Endodermal cell (in vitro differentiated cells): Measurements from ENCODE around the gene CPNE2. TPM values are rescaled to one million over a fixed set of nuclear protein-coding genes. Genes with fewer than 3 reads are reported as not detected.

Experiments
- DNase-seq: peaks from one replicate; pipeline ENCODE4 v3.0.0-alpha.2; 2017
- H3K27ac ChIP-seq: 2 replicates; pipeline ENCODE4 v1.5.1; 2013; ENCODE audit warnings: mild to moderate bottlenecking, low read depth, low read length, moderate library complexity
- H3K27me3 ChIP-seq: 2 replicates; pipeline ENCODE4 v1.6.1; 2013; ENCODE audit warnings: mild to moderate bottlenecking, low read length, moderate library complexity; ENCODE audit not compliant: insufficient read depth, control insufficient read depth, poor library complexity, severe bottlenecking
- H3K36me3 ChIP-seq: 2 replicates; pipeline ENCODE4 v1.7.0; 2013; ENCODE audit warnings: mild to moderate bottlenecking, low read length, moderate library complexity; ENCODE audit not compliant: control insufficient read depth, insufficient read depth
- H3K4me1 ChIP-seq: one replicate; pipeline ENCODE4 v1.7.0; 2013; ENCODE audit warnings: low read length; ENCODE audit not compliant: control insufficient read depth, insufficient read depth
- H3K4me3 ChIP-seq: 2 replicates; pipeline ENCODE4 v1.5.1; 2013; ENCODE audit warnings: mild to moderate bottlenecking, low read length, moderate library complexity
- H3K9ac ChIP-seq: 2 replicates; pipeline ENCODE4 v1.6.1; 2013; ENCODE audit warnings: mild to moderate bottlenecking, low read length, moderate library complexity; ENCODE audit not compliant: poor library complexity, severe bottlenecking; ENCODE audit errors: extremely low read depth
- H3K9me3 ChIP-seq: 2 replicates; pipeline ENCODE4 v1.6.1; 2013; ENCODE audit warnings: mild to moderate bottlenecking, low read length, moderate library complexity; ENCODE audit not compliant: control insufficient read depth
- H3K27ac Mint-ChIP-seq: 2 replicates; pipeline ENCODE4 v1.8.0; 2020; ENCODE audit warnings: mixed read lengths
- H3K27me3 Mint-ChIP-seq: 2 replicates; pipeline ENCODE4 v1.8.0; 2021; ENCODE audit warnings: mild to moderate bottlenecking, mixed read lengths; ENCODE audit not compliant: insufficient read depth
- H3K36me3 Mint-ChIP-seq: 2 replicates; pipeline ENCODE4 v1.8.0; 2020; ENCODE audit warnings: low read depth, mixed read lengths
- H3K4me1 Mint-ChIP-seq: 2 replicates; pipeline ENCODE4 v1.8.0; 2020; ENCODE audit warnings: mixed read lengths
- H3K4me3 Mint-ChIP-seq: 2 replicates; pipeline ENCODE4 v1.8.0; 2020; ENCODE audit warnings: mild to moderate bottlenecking, moderate library complexity, mixed read lengths
- H3K9me3 Mint-ChIP-seq: 2 replicates; pipeline ENCODE4 v1.8.0; 2020; ENCODE audit warnings: mild to moderate bottlenecking, mixed read lengths
- WGBS, 2 experiments: methylation state at CpG; one replicate each; pipeline versions ENCODE4 v1.1.5 to v1.1.7; 2013; ENCODE audit warnings: missing lambda C conversion rate in 2 of 2, mixed read lengths in 1 of 2; ENCODE audit not compliant: insufficient coverage in 1 of 2, insufficient read length in 1 of 2; 5-methylcytosine and 5-hydroxymethylcytosine counted together
- total RNA-seq, 2 donors: library from RNA; stranded (reverse); fragmentation: NEBNext Ultra II Directional in 1 of 2; extraction: Animal tissue kit (Norgen Biotek cat#: 25700) in 1 of 2; gene quantifications; 2 replicates in 1 of 2; 3 replicates in 1 of 2; pipeline ENCODE4 v1.2.1, GENCODE V29; 2021
- TF ChIP-seq, protein P1 (sequence below): fragments of 200-600 bp; sonication (generic); conservative IDR thresholded peaks from 2 replicates; pipeline ENCODE4 v1.5.0; 2021; ENCODE audit warnings: antibody characterized with exemption, mild to moderate bottlenecking

Gene CPNE2
- total RNA-seq, 2 donors from 2014 or later, result 12.3 to 16.6 TPM

DNA sequence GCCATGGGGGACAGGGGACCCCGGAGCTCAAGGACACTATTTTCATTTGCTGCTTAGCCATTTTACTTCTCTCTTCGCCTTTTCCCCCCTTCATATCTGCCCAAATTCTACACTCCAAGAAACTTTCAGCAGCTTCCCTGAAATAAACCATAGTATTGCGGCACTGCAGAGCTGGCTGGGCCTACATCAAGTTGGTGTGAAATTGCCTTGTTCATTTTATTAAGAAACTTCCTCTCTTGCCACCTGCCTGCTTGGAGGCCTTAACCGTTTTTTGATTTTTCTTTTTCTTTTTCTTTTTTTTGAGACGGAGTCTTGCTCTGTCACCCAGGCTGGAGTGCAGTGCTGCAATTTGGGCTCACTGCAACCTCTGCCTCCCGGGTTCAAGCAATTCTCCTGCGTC is 7.4 kb upstream of the CPNE2 start:
- H3K27me3 ChIP-seq, result no peaks in the 10 kb centered on the region
- H3K4me1 ChIP-seq, result no peaks in the 10 kb centered on the region
- H3K9me3 ChIP-seq, result no peaks in the 10 kb centered on the region
- no peak overlapping the region for H3K4me3 ChIP-seq
- TF ChIP-seq, protein P1, sequence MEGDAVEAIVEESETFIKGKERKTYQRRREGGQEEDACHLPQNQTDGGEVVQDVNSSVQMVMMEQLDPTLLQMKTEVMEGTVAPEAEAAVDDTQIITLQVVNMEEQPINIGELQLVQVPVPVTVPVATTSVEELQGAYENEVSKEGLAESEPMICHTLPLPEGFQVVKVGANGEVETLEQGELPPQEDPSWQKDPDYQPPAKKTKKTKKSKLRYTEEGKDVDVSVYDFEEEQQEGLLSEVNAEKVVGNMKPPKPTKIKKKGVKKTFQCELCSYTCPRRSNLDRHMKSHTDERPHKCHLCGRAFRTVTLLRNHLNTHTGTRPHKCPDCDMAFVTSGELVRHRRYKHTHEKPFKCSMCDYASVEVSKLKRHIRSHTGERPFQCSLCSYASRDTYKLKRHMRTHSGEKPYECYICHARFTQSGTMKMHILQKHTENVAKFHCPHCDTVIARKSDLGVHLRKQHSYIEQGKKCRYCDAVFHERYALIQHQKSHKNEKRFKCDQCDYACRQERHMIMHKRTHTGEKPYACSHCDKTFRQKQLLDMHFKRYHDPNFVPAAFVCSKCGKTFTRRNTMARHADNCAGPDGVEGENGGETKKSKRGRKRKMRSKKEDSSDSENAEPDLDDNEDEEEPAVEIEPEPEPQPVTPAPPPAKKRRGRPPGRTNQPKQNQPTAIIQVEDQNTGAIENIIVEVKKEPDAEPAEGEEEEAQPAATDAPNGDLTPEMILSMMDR, result no peak
- H3K36me3 ChIP-seq, result no peaks in the 10 kb centered on the region
- Mint-ChIP-seq H3K4me3 (no peak overlapping the region), H3K9me3 (no peaks in the 10 kb centered on the region), H3K36me3 (no peaks in the 10 kb centered on the region), H3K27ac (no peak overlapping the region), H3K27me3 (peaks cover 26% of the 10 kb centered on the region), H3K4me1 (peaks cover 2% of the 10 kb centered on the region)
- DNase-seq, result no peak
- no peak overlapping the region for H3K9ac ChIP-seq
- 96 to 100% methylated on average over 5 to 7 of the region's 7 CpGs for WGBS, 2 experiments
- H3K27ac ChIP-seq, result no peak overlapping the region

DNA sequence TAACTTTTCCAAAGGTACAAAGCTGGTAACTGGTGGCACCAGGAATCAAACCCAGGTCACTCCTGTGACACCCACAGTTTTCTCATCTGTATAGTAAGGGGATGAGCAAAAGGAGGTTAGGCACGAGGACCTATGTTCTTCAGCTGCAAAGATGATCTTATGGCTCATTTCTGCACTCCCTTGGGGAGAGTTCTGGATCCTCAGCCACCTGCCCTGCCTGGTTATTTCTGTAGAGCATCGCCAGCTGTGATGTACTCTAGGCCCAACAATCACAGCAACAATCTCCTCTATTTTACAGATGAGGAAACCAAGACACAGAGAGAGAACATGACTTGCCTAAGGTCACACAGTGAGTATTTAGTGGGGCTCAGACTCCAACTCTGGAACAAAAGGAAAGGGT is 5.4 kb upstream of the CPNE2 start:
- H3K27me3 Mint-ChIP-seq, result peaks cover 44% of the 10 kb centered on the region
- no peaks in the 10 kb centered on the region for H3K36me3 ChIP-seq
- TF ChIP-seq, protein P1, result no peak
- H3K27ac ChIP-seq, result no peak overlapping the region
- peaks cover 3% of the 10 kb centered on the region for H3K4me1 ChIP-seq
- 92% methylated on average over 2 of the region's 2 CpGs; no CpG with 5 or more reads in 1 of the 2 experiments for WGBS, 2 experiments
- H3K4me3 Mint-ChIP-seq, result no peak overlapping the region
- H3K9ac ChIP-seq, result no peak overlapping the region
- H3K36me3 Mint-ChIP-seq, result no peaks in the 10 kb centered on the region
- peaks cover 5% of the 10 kb centered on the region for H3K27me3 ChIP-seq
- no peaks in the 10 kb centered on the region for H3K9me3 Mint-ChIP-seq
- peaks cover 8% of the 10 kb centered on the region for H3K4me1 Mint-ChIP-seq
- no peak for DNase-seq
- no peak overlapping the region for H3K27ac Mint-ChIP-seq
- no peak overlapping the region for H3K4me3 ChIP-seq
- H3K9me3 ChIP-seq, result no peaks in the 10 kb centered on the region

DNA sequence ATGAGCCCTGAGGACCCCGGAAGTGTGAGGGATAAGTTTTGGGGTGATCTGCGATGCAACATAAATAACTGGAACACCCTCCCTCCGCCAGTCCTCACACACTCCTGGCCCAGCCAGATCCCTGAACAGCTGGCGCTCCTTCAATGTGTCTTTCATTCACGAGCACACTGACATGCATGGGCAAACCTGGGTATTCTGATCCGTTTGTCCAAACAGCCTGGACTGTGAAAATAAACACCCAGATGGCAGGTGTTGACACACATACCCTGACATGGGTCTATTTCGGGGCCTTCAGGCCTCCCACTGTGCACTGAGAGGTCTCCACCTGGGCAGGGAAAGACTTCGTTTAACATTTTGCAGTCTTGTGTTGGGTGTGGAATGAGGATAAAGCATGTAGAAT is 3.0 kb upstream of the CPNE2 start:
- peaks cover 8% of the 10 kb centered on the region for H3K4me1 Mint-ChIP-seq
- TF ChIP-seq, protein P1, result no peak
- H3K4me1 ChIP-seq, result peaks cover 3% of the 10 kb centered on the region
- 85 to 87% methylated on average over 5 to 8 of the region's 8 CpGs for WGBS, 2 experiments
- no peak overlapping the region for H3K4me3 Mint-ChIP-seq
- H3K9me3 Mint-ChIP-seq, result no peaks in the 10 kb centered on the region
- no peak overlapping the region for H3K27ac Mint-ChIP-seq
- H3K36me3 ChIP-seq, result no peaks in the 10 kb centered on the region
- H3K4me3 ChIP-seq, result no peak overlapping the region
- H3K9me3 ChIP-seq, result no peaks in the 10 kb centered on the region
- no peak overlapping the region for H3K27ac ChIP-seq
- DNase-seq, result no peak
- no peak overlapping the region for H3K9ac ChIP-seq
- no peaks in the 10 kb centered on the region for H3K36me3 Mint-ChIP-seq
- peaks cover 14% of the 10 kb centered on the region for H3K27me3 ChIP-seq
- peaks cover 56% of the 10 kb centered on the region for H3K27me3 Mint-ChIP-seq
